ENCODE measurements around the gene FAM171A1. TPM values are rescaled to one million over a fixed set of nuclear protein-coding genes. Genes with fewer than 3 reads are reported as not detected.

The FAM171A1 gene
- total RNA-seq, 1 experiment from 2014 or later, result 26.3 TPM

DNA sequence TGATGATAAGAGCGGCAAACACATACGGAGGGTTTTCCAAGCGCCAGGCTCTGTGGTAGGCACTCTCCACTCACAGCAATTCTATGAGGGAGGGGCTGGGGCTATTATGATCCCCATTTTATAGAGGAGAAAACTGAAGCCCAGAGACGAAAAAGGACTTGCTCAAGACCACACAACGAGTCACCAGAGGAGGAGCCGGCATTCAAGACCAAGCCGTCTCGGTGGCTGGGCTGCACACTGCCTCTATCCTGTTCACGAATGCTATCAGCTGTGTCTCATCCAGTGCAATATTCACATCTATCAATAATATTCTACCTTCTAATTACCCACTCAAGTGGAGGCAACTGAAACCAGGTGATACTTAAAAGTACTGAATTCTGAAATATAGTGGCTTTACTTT, 134.7 kb downstream of the FAM171A1 start:
- Mint-ChIP-seq H3K4me1 (ENCODE audit: low read depth, unreplicated experiment) (no peaks in the 10 kb centered on the region), H3K36me3 (ENCODE audit: insufficient read depth, unreplicated experiment) (peaks cover 5% of the 10 kb centered on the region), H3K4me3 (ENCODE audit: unreplicated experiment) (no peak overlapping the region), H3K27me3 (ENCODE audit: insufficient read depth, unreplicated experiment) (no peaks in the 10 kb centered on the region), H3K9me3 (ENCODE audit: unreplicated experiment) (no peaks in the 10 kb centered on the region), H3K27ac (ENCODE audit: unreplicated experiment) (no peak overlapping the region)
- no TSS peak for BruUV-seq (replicated peaks)
- ChIA-PET CTCF (no interaction called here), POLR2A (no interaction called here)
- TF ChIP-seq, protein P1, sequence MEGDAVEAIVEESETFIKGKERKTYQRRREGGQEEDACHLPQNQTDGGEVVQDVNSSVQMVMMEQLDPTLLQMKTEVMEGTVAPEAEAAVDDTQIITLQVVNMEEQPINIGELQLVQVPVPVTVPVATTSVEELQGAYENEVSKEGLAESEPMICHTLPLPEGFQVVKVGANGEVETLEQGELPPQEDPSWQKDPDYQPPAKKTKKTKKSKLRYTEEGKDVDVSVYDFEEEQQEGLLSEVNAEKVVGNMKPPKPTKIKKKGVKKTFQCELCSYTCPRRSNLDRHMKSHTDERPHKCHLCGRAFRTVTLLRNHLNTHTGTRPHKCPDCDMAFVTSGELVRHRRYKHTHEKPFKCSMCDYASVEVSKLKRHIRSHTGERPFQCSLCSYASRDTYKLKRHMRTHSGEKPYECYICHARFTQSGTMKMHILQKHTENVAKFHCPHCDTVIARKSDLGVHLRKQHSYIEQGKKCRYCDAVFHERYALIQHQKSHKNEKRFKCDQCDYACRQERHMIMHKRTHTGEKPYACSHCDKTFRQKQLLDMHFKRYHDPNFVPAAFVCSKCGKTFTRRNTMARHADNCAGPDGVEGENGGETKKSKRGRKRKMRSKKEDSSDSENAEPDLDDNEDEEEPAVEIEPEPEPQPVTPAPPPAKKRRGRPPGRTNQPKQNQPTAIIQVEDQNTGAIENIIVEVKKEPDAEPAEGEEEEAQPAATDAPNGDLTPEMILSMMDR (IDR thresholded peaks at IDR 0.05; ENCODE audit: insufficient read depth in 1 of 2, low read depth in 1 of 2, low read length in 1 of 2, severe bottlenecking in 1 of 2, unreplicated experiment in 1 of 2), result no peak
- no peak for DNase-seq
- Histone ChIP-seq H3K9me3 (no peaks in the 10 kb centered on the region), H3K4me3 (ENCODE audit: low read depth, low read length) (no peak overlapping the region), H3K4me1 (no peaks in the 10 kb centered on the region), H3K36me3 (ENCODE audit: control insufficient read depth, insufficient read depth, low read length) (no peaks in the 10 kb centered on the region), H3K27me3 (replicated peaks; ENCODE audit: control insufficient read depth, insufficient read depth, low read length) (no peaks in the 10 kb centered on the region)
- intact Hi-C loops (cut with micrococcal nuclease; ENCODE audit: unreplicated experiment), result no loop called here

DNA sequence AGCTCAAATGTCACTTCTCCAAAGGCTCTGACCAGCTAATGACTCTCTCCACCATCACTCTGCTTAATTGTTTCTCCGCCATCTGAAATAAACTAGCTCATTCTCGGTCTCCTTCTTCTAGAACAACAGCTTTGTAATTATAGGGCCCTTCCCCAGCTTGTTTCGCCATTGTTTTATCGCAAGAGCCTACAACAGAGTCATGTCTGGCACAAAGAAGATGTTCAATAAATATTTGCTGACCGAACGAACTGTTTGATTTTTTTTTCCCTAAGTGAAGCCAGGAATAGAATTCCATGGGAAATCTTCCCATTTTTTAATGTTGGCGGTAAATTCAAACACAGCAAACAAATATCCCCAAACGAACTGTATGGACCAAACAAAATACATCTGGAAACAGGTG, 138.8 kb downstream of the FAM171A1 start:
- no peaks in the 10 kb centered on the region for H3K27me3 Mint-ChIP-seq (ENCODE audit: insufficient read depth, unreplicated experiment)
- H3K4me3 Mint-ChIP-seq (ENCODE audit: unreplicated experiment), result no peak overlapping the region
- intact Hi-C loops (cut with micrococcal nuclease; ENCODE audit: unreplicated experiment), result no loop called here

DNA sequence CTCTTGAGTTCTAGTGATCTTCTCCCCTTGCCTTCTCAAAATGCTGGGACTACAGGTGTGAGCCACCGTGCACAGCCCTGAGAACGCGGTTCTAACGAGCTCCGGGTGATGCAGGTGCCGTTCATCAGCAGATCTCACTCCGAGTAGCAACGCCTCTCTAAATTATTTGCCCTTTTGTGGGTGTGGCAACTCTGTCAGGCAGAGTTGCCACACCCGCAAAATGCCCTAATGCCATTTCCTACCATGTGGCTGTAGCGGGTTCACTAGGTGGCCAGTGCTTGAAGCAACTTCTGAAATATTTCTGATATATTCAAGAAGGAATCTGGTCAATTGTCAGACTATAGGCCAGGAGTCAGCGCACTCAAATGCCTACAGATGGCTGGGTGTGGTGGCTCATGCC, 139.7 kb downstream of the FAM171A1 start:
- Mint-ChIP-seq H3K36me3 (ENCODE audit: insufficient read depth, unreplicated experiment) (no peaks in the 10 kb centered on the region), H3K4me3 (ENCODE audit: unreplicated experiment) (no peak overlapping the region), H3K9me3 (ENCODE audit: unreplicated experiment) (peaks cover 11% of the 10 kb centered on the region), H3K27me3 (ENCODE audit: insufficient read depth, unreplicated experiment) (no peaks in the 10 kb centered on the region), H3K4me1 (ENCODE audit: low read depth, unreplicated experiment) (no peaks in the 10 kb centered on the region), H3K27ac (ENCODE audit: unreplicated experiment) (no peak overlapping the region)
- POLR2A ChIA-PET, result no interaction called here
- BruUV-seq (replicated peaks), result no TSS peak
- DNase-seq, result no peak
- CTCF ChIA-PET, result no interaction called here
- TF ChIP-seq, protein P1 (IDR thresholded peaks at IDR 0.05; ENCODE audit: insufficient read depth in 1 of 2, low read depth in 1 of 2, low read length in 1 of 2, severe bottlenecking in 1 of 2, unreplicated experiment in 1 of 2), result no peak
- no peaks in the 10 kb centered on the region for H3K9me3 ChIP-seq
- intact Hi-C loops (cut with micrococcal nuclease; ENCODE audit: unreplicated experiment), result no loop called here
- H3K36me3 ChIP-seq (ENCODE audit: control insufficient read depth, insufficient read depth, low read length), result no peaks in the 10 kb centered on the region
- no peaks in the 10 kb centered on the region for H3K27me3 ChIP-seq (replicated peaks; ENCODE audit: control insufficient read depth, insufficient read depth, low read length)
- H3K4me1 ChIP-seq, result no peaks in the 10 kb centered on the region
- H3K4me3 ChIP-seq (ENCODE audit: low read depth, low read length), result no peak overlapping the region

More for the DNA sequence above, 138.8 kb downstream of the FAM171A1 start:
- TF ChIP-seq, protein P1 (IDR thresholded peaks at IDR 0.05; ENCODE audit: insufficient read depth in 1 of 2, low read depth in 1 of 2, low read length in 1 of 2, severe bottlenecking in 1 of 2, unreplicated experiment in 1 of 2), result no peak
- Histone ChIP-seq H3K4me1 (no peaks in the 10 kb centered on the region), H3K4me3 (ENCODE audit: low read depth, low read length) (no peak overlapping the region), H3K27me3 (replicated peaks; ENCODE audit: control insufficient read depth, insufficient read depth, low read length) (no peaks in the 10 kb centered on the region), H3K36me3 (ENCODE audit: control insufficient read depth, insufficient read depth, low read length) (no peaks in the 10 kb centered on the region), H3K9me3 (no peaks in the 10 kb centered on the region)
- no peak for DNase-seq
- POLR2A ChIA-PET, result no interaction called here
- Mint-ChIP-seq H3K27ac (ENCODE audit: unreplicated experiment) (no peak overlapping the region), H3K9me3 (ENCODE audit: unreplicated experiment) (peaks cover 11% of the 10 kb centered on the region), H3K36me3 (ENCODE audit: insufficient read depth, unreplicated experiment) (no peaks in the 10 kb centered on the region), H3K4me1 (ENCODE audit: low read depth, unreplicated experiment) (no peaks in the 10 kb centered on the region)
- CTCF ChIA-PET, result no interaction called here
- BruUV-seq (replicated peaks), result no TSS peak
